Muscle layer of colon (tissue), 2 donors: ENCODE data around the gene PTTG1.

Experiments used
- H3K27ac ChIP-seq: one replicate; pipeline ENCODE4 v1.7.0; 2013; ENCODE audit warnings: low read depth, mild to moderate bottlenecking, low read length, moderate library complexity
- H3K27me3 ChIP-seq, 2 donors: one replicate each; pipeline ENCODE4 v1.7.0; 2013; ENCODE audit warnings: low read length in 2 of 2, mild to moderate bottlenecking in 2 of 2; ENCODE audit not compliant: insufficient read depth in 2 of 2, control insufficient read depth in 1 of 2
- H3K36me3 ChIP-seq: one replicate; pipeline ENCODE4 v1.7.0; 2013; ENCODE audit warnings: mild to moderate bottlenecking, low read length; ENCODE audit not compliant: insufficient read depth
- H3K4me1 ChIP-seq: one replicate; pipeline ENCODE4 v1.7.0; 2013; ENCODE audit warnings: mild to moderate bottlenecking, low read length; ENCODE audit not compliant: insufficient read depth
- H3K4me3 ChIP-seq, 2 donors: one replicate each; pipeline ENCODE4 v1.7.0; 2013; ENCODE audit warnings: low read length in 2 of 2, low read depth in 1 of 2, mild to moderate bottlenecking in 1 of 2, moderate library complexity in 1 of 2
- H3K9ac ChIP-seq: one replicate; pipeline ENCODE4 v1.7.0; 2013; ENCODE audit warnings: low read length
- H3K9me3 ChIP-seq: one replicate; pipeline ENCODE4 v1.7.0; 2013; ENCODE audit warnings: mild to moderate bottlenecking, low read length
- donor health status: abdominal sarcoma.
- donor health status: Adenocarcinoma of cecum.

The PTTG1 gene

GRCh38 chr5:160390787-160391696, 30.6 kb upstream of the PTTG1 start:
- Histone ChIP-seq H3K4me1 (no peaks in the 10 kb centered on the region), H3K4me3 (no peak overlapping the region), H3K9me3 (no peaks in the 10 kb centered on the region), H3K27ac (no peak overlapping the region), H3K27me3 (no peaks in the 10 kb centered on the region), H3K36me3 (peaks cover 4% of the 10 kb centered on the region), H3K9ac (no peak overlapping the region)

GRCh38 chr5:160395111-160395510, 26.5 kb upstream of the PTTG1 start:
- no peaks in the 10 kb centered on the region for H3K9me3 ChIP-seq
- peaks cover 14% of the 10 kb centered on the region for H3K4me1 ChIP-seq
- no peak overlapping the region for H3K4me3 ChIP-seq
- no peak overlapping the region for H3K27ac ChIP-seq
- no peaks in the 10 kb centered on the region for H3K27me3 ChIP-seq
- H3K9ac ChIP-seq = no peak overlapping the region
- H3K36me3 ChIP-seq = peaks cover 4% of the 10 kb centered on the region

- H3K36me3 ChIP-seq = peaks cover 4% of the 10 kb centered on the region
Measured at GRCh38 chr5:160397492-160397891, 24.2 kb upstream of the PTTG1 start.

GRCh38 chr5:160398806-160399205, 22.8 kb upstream of the PTTG1 start:
- Histone ChIP-seq H3K4me3 (peak overlapping the region; percentile 53 to 85), H3K9me3 (no peaks in the 10 kb centered on the region), H3K36me3 (peaks cover 13% of the 10 kb centered on the region), H3K4me1 (peaks cover 19% of the 10 kb centered on the region), H3K27me3 (no peaks in the 10 kb centered on the region), H3K9ac (peak overlapping the region; percentile 86), H3K27ac (no peak overlapping the region)

More at GRCh38 chr5:160397492-160397891, 24.2 kb upstream of the PTTG1 start:
- Histone ChIP-seq H3K27ac (no peak overlapping the region), H3K4me1 (peaks cover 19% of the 10 kb centered on the region), H3K27me3 (no peaks in the 10 kb centered on the region), H3K4me3 (no peak overlapping the region), H3K9ac (no peak overlapping the region), H3K9me3 (no peaks in the 10 kb centered on the region)

- Histone ChIP-seq H3K9me3 (no peaks in the 10 kb centered on the region), H3K4me1 (peaks cover 19% of the 10 kb centered on the region), H3K27me3 (no peaks in the 10 kb centered on the region), H3K4me3 (peak within 1 kb of the TSS; percentile 53 to 85), H3K9ac (peak within 1 kb of the TSS; percentile 86), H3K36me3 (peaks cover 21% of the 10 kb centered on the region), H3K27ac (peak within 1 kb of the TSS; percentile 84)
Measured at GRCh38 chr5:160399402-160400353, 22.0 kb upstream of the PTTG1 start, which contains the start of gene FAM200C. TSS of gene FAM200C (minus strand) at chr5:160400054. CDS start at chr5:160395490, 4,564 bp downstream.

- H3K9ac ChIP-seq = peak within 1 kb of the TSS; percentile 93
- H3K4me3 ChIP-seq = peak within 1 kb of the TSS; percentile 97 to 99
- H3K4me1 ChIP-seq = peaks cover 34% of the 10 kb centered on the region
- peak within 1 kb of the TSS; percentile 98 for H3K27ac ChIP-seq
- H3K27me3 ChIP-seq = no peaks in the 10 kb centered on the region
- peaks cover 4% of the 10 kb centered on the region for H3K36me3 ChIP-seq
- H3K9me3 ChIP-seq = no peaks in the 10 kb centered on the region
Measured at GRCh38 chr5:160418561-160419457, 2.8 kb upstream of the PTTG1 start, which contains the start of gene SLU7. TSS of gene SLU7 (minus strand) at chr5:160419081. CDS start at chr5:160415294, 3,787 bp downstream.

- no peaks in the 10 kb centered on the region for H3K9me3 ChIP-seq
- H3K4me1 ChIP-seq = peaks cover 34% of the 10 kb centered on the region
- H3K4me3 ChIP-seq = peak overlapping the region; percentile 43 to 99
- H3K27me3 ChIP-seq = no peaks in the 10 kb centered on the region
- peak overlapping the region; percentile 93 for H3K9ac ChIP-seq
- H3K27ac ChIP-seq = peak overlapping the region; percentile 98
- H3K36me3 ChIP-seq = no peaks in the 10 kb centered on the region
Measured at GRCh38 chr5:160419458-160420330, 2.0 kb upstream of the PTTG1 start.

- Histone ChIP-seq H3K27ac (no peak overlapping the region), H3K4me3 (no peak overlapping the region), H3K4me1 (peaks cover 34% of the 10 kb centered on the region), H3K27me3 (no peaks in the 10 kb centered on the region), H3K9me3 (no peaks in the 10 kb centered on the region), H3K9ac (no peak overlapping the region), H3K36me3 (no peaks in the 10 kb centered on the region)
Measured at GRCh38 chr5:160420331-160420610, 1.4 kb upstream of the PTTG1 start.

GRCh38 chr5:160423099-160423498, 1.4 kb downstream of the PTTG1 start:
- Histone ChIP-seq H3K9ac (no peak overlapping the region), H3K4me1 (peaks cover 20% of the 10 kb centered on the region), H3K4me3 (no peak overlapping the region), H3K27ac (no peak overlapping the region), H3K36me3 (no peaks in the 10 kb centered on the region), H3K9me3 (no peaks in the 10 kb centered on the region), H3K27me3 (no peaks in the 10 kb centered on the region)

- Histone ChIP-seq H3K27me3 (no peaks in the 10 kb centered on the region), H3K4me1 (no peaks in the 10 kb centered on the region), H3K36me3 (no peaks in the 10 kb centered on the region), H3K9me3 (no peaks in the 10 kb centered on the region), H3K4me3 (no peak overlapping the region), H3K9ac (no peak overlapping the region), H3K27ac (no peak overlapping the region)
Measured at GRCh38 chr5:160427607-160428006, 6.0 kb downstream of the PTTG1 start.
